ENCODE measurements around the gene CABYR. TPM values are rescaled to one million over a fixed set of nuclear protein-coding genes. Genes with fewer than 3 reads are reported as not detected.

The CABYR gene
- total RNA-seq, 1 donor from 2014 or later: 1.2 TPM

- Histone ChIP-seq H3K4me1 (no peaks in the 10 kb centered on the region), H3K4me3 (no peak overlapping the region), H3K9me3 (no peaks in the 10 kb centered on the region), H3K36me3 (peaks cover 14% of the 10 kb centered on the region), H3K27ac (no peak overlapping the region), H3K27me3 (ENCODE audit: low read depth) (no peaks in the 10 kb centered on the region)
- ATAC-seq (no peak), DNase-seq (no peak)
- intact Hi-C loops (cut with DNase I): no loop called here
- TF ChIP-seq CTCF (IDR thresholded peaks at IDR 0.05): no peak
Measured at GRCh38 chr18:24120676-24121075, 18.2 kb upstream of the CABYR start.

DNA sequence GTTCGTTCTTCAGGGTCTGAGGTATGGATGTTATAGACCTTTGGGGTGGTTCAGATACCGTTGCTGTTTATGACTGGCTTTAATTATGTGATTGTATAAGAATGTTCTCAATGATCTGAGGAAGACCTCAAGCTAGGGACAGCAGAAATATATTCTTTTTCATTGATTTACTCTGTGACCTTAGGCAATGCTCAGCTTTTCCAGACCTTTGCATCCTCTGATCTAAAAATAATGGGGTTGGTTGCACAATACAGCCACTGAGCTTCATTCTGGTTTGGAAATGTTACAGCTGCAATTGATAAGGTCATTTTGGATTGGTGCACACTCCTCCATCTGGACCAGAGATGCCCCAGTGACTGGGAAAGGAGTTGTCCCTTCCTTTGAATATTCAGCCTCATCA is 17.2 kb upstream of the CABYR start:
- intact Hi-C loops (cut with DNase I): no loop called here
- Histone ChIP-seq H3K27me3 (ENCODE audit: low read depth) (no peaks in the 10 kb centered on the region), H3K36me3 (peaks cover 14% of the 10 kb centered on the region), H3K4me3 (no peak overlapping the region), H3K4me1 (peaks cover 8% of the 10 kb centered on the region), H3K9me3 (no peaks in the 10 kb centered on the region), H3K27ac (no peak overlapping the region)
- DNase-seq: no peak
- TF ChIP-seq CTCF (IDR thresholded peaks at IDR 0.05): no peak
- no peak for ATAC-seq

DNA sequence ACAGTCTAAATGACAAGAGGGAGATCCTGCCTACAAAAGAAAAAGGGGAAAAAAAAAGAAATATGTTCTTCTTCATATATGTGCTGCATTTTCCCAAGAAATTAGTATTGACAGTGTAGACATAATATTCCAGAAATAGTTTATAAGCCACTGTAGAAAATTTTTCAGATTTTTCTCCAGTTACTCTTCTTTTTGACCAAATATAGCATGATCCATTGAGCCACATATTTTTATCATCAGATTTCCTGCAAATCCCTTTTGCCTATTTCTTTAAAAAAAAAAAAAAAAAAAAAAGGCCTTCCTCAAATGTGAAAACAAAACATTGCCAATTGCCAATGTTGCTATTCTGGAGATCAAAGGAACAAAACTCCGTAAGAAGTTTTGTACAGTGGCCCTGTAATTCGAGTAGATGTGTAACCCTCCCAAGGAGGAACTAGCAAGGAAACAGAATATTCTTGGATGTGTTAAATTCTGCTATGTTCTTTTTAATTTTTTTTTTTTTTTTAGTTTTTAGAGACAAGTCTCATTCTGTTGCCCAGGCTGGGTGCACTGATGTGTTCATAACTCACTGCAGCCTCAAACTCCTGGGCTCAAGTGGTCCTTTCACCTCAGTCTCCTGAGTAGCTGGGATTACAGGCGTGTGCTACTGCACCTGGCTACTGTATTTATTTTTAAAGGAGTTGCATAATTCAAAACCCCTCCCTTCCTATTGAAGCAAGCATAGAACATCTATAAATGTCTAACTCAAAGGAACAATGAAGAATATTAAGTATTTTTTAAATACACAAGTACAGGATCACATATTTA is 12.5 kb upstream of the CABYR start:
- TF ChIP-seq CTCF (IDR thresholded peaks at IDR 0.05): no peak
- peaks cover 52% of the 10 kb centered on the region for H3K36me3 ChIP-seq
- intact Hi-C loops (cut with DNase I): no loop called here
- no peak overlapping the region for H3K4me3 ChIP-seq
- H3K27me3 ChIP-seq (ENCODE audit: low read depth): no peaks in the 10 kb centered on the region
- no peak for DNase-seq
- H3K27ac ChIP-seq: no peak overlapping the region
- H3K4me1 ChIP-seq: peaks cover 19% of the 10 kb centered on the region
- no peaks in the 10 kb centered on the region for H3K9me3 ChIP-seq
- ATAC-seq: peak; percentile 56 to 64

DNA sequence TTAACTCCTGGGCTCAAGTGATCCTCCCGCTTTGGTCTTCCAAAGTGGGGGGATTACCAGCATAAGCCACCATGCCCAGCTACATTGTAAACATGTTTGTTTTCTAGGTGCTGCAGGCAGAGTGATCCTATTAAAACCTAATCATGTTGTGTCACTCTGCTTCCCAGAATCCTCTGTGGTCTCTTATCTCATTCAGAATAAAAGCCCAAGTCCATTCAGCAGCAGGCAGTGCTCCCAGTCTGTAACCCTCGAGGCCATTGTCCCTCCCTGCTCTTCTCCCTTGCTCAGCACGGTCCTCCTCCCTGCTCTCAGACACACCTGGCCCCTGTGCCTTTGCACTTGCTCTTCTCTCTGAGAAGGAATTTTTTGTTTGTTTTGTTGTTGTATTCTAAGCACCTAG is 11.1 kb upstream of the CABYR start:
- Histone ChIP-seq H3K4me1 (peaks cover 19% of the 10 kb centered on the region), H3K4me3 (no peak overlapping the region), H3K27me3 (ENCODE audit: low read depth) (no peaks in the 10 kb centered on the region), H3K9me3 (no peaks in the 10 kb centered on the region), H3K27ac (no peak overlapping the region), H3K36me3 (peaks cover 66% of the 10 kb centered on the region)
- ATAC-seq (no peak), DNase-seq (no peak)
- intact Hi-C loops (cut with DNase I): no loop called here
- TF ChIP-seq CTCF (IDR thresholded peaks at IDR 0.05): no peak

- peak in 1 of 2 donors; percentile 70 for ATAC-seq
Measured at GRCh38 chr18:24128700-24129099, 10.2 kb upstream of the CABYR start.

More at GRCh38 chr18:24128700-24129099, 10.2 kb upstream of the CABYR start:
- Histone ChIP-seq H3K27ac (no peak overlapping the region), H3K9me3 (no peaks in the 10 kb centered on the region), H3K27me3 (ENCODE audit: low read depth) (no peaks in the 10 kb centered on the region), H3K4me1 (peaks cover 19% of the 10 kb centered on the region), H3K36me3 (peaks cover 68% of the 10 kb centered on the region), H3K4me3 (no peak overlapping the region)
- intact Hi-C loops (cut with DNase I): no loop called here
- no peak for TF ChIP-seq CTCF (IDR thresholded peaks at IDR 0.05)
- no peak for DNase-seq

Data from lower lobe of right lung (tissue), 2 donors.